ENCODE data around the gene GLO1.
A peak's percentile ranks its signal among the peaks of the same experiment; 100 is the strongest.

GLO1 gene

DNA sequence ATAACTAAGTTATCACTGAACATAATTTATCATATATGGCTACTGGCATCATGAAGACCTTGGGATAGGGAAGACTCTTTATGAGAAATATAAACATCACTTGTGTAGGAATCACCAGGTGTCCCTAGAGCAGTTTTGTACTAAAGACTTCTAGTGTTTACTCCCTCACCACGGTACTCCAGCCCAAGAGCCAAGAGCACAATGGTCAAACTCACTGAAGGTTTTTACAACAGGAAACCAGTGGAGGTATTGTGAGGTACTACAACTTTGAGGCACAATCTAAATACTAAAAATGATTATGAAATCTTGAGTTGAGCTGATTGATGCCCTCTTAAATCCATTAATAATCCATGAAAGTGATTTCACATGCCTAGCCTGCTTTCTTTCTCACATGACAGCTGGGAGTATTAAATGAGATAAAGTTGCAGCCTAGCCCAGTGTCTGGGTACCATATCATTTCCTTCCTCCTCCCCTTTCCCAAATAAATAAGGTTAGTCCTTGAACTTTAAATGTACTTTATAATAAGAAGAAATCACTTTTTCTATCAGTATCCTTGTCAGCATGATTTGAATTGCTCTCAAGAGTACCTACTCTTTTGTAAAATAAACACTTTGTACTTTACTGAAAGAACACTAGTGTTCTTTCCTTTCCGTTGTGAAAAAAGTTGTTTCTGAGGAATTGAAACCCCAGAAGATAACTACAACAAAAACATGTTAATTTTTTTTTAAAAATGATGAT, 26.5 kb downstream of the GLO1 start:
- TF ChIP-seq ISL1 (CRISPR knock-in tag; IDR thresholded peaks at IDR 0.05) (no peak), CSDC2 (CRISPR knock-in tag; IDR thresholded peaks at IDR 0.05) (no peak), SNAI2 (CRISPR knock-in tag; IDR thresholded peaks at IDR 0.05) (no peak), ESRRG (CRISPR knock-in tag; IDR thresholded peaks at IDR 0.05) (no peak), ZFP3 (CRISPR knock-in tag; IDR thresholded peaks at IDR 0.05) (no peak), ZNF565 (CRISPR knock-in tag; conservative IDR thresholded peaks at IDR 0.05; ENCODE audit: low read depth) (no peak), ZC3H10 (CRISPR knock-in tag; IDR thresholded peaks at IDR 0.05) (no peak), OSR1 (CRISPR knock-in tag; IDR thresholded peaks at IDR 0.05) (no peak), ZNF8 (CRISPR knock-in tag; IDR thresholded peaks at IDR 0.05) (no peak), BACH2 (CRISPR knock-in tag; IDR thresholded peaks at IDR 0.05; ENCODE audit: borderline replicate concordance) (no peak), ZNF70 (CRISPR knock-in tag; IDR thresholded peaks at IDR 0.05) (no peak), TCF4 (CRISPR knock-in tag; IDR thresholded peaks at IDR 0.05; ENCODE audit: borderline replicate concordance) (no peak), ARNTL (CRISPR knock-in tag; IDR thresholded peaks at IDR 0.05; ENCODE audit: borderline replicate concordance, low read depth) (no peak), ZFP30 (CRISPR knock-in tag; IDR thresholded peaks at IDR 0.05) (no peak), PPARA (CRISPR knock-in tag; IDR thresholded peaks at IDR 0.05; ENCODE audit: borderline replicate concordance) (no peak)
- TF ChIP-seq, protein P1, sequence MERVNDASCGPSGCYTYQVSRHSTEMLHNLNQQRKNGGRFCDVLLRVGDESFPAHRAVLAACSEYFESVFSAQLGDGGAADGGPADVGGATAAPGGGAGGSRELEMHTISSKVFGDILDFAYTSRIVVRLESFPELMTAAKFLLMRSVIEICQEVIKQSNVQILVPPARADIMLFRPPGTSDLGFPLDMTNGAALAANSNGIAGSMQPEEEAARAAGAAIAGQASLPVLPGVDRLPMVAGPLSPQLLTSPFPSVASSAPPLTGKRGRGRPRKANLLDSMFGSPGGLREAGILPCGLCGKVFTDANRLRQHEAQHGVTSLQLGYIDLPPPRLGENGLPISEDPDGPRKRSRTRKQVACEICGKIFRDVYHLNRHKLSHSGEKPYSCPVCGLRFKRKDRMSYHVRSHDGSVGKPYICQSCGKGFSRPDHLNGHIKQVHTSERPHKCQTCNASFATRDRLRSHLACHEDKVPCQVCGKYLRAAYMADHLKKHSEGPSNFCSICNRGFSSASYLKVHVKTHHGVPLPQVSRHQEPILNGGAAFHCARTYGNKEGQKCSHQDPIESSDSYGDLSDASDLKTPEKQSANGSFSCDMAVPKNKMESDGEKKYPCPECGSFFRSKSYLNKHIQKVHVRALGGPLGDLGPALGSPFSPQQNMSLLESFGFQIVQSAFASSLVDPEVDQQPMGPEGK (CRISPR knock-in tag; IDR thresholded peaks at IDR 0.05; ENCODE audit: borderline replicate concordance): no peak
- TF ChIP-seq, protein P2, sequence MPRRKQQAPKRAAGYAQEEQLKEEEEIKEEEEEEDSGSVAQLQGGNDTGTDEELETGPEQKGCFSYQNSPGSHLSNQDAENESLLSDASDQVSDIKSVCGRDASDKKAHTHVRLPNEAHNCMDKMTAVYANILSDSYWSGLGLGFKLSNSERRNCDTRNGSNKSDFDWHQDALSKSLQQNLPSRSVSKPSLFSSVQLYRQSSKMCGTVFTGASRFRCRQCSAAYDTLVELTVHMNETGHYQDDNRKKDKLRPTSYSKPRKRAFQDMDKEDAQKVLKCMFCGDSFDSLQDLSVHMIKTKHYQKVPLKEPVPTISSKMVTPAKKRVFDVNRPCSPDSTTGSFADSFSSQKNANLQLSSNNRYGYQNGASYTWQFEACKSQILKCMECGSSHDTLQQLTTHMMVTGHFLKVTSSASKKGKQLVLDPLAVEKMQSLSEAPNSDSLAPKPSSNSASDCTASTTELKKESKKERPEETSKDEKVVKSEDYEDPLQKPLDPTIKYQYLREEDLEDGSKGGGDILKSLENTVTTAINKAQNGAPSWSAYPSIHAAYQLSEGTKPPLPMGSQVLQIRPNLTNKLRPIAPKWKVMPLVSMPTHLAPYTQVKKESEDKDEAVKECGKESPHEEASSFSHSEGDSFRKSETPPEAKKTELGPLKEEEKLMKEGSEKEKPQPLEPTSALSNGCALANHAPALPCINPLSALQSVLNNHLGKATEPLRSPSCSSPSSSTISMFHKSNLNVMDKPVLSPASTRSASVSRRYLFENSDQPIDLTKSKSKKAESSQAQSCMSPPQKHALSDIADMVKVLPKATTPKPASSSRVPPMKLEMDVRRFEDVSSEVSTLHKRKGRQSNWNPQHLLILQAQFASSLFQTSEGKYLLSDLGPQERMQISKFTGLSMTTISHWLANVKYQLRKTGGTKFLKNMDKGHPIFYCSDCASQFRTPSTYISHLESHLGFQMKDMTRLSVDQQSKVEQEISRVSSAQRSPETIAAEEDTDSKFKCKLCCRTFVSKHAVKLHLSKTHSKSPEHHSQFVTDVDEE (CRISPR knock-in tag; IDR thresholded peaks at IDR 0.05): no peak
- ATAC-seq: no peak

DNA sequence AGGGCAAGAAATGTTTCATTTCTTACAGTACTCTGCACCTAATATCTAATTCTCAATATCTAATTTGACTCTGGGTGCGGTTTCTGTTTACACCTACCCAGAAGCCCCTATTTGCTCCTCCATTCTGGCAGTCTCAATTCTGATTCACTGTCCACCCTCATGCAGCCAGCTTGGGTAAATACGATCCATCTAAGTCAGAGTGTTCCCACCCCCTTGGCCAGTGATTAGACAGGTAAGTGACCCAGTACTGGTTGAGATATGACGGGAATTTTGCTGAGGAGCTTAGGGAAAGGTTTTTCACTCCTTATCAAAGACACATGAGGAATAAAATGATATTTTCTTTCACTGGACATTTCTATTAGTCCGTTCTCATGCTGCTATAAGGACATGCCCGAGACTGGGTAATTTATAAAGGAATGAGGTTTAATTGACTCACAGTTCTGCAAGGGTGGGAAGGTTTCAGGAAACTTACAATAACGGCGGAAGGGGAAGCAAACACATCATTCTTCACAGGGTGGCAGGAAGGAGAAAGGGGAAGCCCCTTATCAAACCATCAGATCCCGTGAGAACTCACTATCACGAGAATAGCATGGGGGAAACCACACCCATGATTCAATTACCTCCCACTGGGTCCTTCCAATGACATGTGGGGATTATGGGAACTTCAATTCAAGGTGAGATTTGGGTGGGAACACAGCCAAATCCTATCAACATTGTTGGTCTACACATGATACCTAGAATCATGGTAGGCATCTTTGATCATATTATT, 29.4 kb downstream of the GLO1 start:
- TF ChIP-seq ZFP30 (CRISPR knock-in tag; IDR thresholded peaks at IDR 0.05) (no peak), ZNF8 (CRISPR knock-in tag; IDR thresholded peaks at IDR 0.05) (no peak), PPARA (CRISPR knock-in tag; IDR thresholded peaks at IDR 0.05; ENCODE audit: borderline replicate concordance) (no peak), GLIS3 (CRISPR knock-in tag; IDR thresholded peaks at IDR 0.05) (no peak), ISL1 (CRISPR knock-in tag; IDR thresholded peaks at IDR 0.05) (no peak), ZC3H10 (CRISPR knock-in tag; IDR thresholded peaks at IDR 0.05) (no peak), ZNF565 (CRISPR knock-in tag; conservative IDR thresholded peaks at IDR 0.05; ENCODE audit: low read depth) (no peak)
- TF ChIP-seq, protein P3, sequence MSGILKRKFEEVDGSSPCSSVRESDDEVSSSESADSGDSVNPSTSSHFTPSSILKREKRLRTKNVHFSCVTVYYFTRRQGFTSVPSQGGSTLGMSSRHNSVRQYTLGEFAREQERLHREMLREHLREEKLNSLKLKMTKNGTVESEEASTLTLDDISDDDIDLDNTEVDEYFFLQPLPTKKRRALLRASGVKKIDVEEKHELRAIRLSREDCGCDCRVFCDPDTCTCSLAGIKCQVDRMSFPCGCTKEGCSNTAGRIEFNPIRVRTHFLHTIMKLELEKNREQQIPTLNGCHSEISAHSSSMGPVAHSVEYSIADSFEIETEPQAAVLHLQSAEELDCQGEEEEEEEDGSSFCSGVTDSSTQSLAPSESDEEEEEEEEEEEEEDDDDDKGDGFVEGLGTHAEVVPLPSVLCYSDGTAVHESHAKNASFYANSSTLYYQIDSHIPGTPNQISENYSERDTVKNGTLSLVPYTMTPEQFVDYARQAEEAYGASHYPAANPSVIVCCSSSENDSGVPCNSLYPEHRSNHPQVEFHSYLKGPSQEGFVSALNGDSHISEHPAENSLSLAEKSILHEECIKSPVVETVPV (CRISPR knock-in tag; IDR thresholded peaks at IDR 0.05): no peak
- TF ChIP-seq, protein P4, sequence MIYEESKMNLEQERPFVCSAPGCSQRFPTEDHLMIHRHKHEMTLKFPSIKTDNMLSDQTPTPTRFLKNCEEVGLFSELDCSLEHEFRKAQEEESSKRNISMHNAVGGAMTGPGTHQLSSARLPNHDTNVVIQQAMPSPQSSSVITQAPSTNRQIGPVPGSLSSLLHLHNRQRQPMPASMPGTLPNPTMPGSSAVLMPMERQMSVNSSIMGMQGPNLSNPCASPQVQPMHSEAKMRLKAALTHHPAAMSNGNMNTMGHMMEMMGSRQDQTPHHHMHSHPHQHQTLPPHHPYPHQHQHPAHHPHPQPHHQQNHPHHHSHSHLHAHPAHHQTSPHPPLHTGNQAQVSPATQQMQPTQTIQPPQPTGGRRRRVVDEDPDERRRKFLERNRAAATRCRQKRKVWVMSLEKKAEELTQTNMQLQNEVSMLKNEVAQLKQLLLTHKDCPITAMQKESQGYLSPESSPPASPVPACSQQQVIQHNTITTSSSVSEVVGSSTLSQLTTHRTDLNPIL (CRISPR knock-in tag; IDR thresholded peaks at IDR 0.05; ENCODE audit: low read depth): no peak
- ATAC-seq: no peak

DNA sequence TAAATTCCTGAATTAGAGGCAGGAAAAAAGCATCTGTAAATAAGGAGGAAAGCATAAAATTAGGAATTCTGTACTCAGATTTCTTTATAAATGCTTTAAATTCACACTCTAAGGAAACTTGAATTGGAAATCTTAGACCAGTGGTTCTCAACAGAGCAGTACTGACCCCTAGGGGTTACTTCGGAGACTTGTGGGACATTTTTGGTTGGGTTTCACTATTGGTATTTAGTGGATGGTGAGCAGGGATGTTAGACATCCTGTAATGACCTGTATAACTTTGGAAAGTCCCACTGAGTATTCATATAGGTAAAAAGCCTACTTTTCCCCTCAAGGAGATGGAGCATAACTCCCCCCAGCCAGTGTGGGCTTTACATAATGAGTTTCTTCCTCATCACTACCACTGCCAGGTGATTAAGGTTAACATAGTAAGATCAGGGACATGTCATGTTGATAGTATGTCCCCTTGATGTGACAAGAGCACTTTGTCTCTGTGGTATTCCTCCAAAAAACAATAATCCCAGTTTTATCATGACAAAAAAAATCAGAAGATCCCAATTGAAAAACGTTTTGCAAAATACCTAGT, 31.0 kb downstream of the GLO1 start:
- peak; percentile 96 for ATAC-seq
- TF ChIP-seq, protein P2 (CRISPR knock-in tag; IDR thresholded peaks at IDR 0.05): no peak
- TF ChIP-seq SNAI2 (CRISPR knock-in tag; IDR thresholded peaks at IDR 0.05) (no peak), ZNF8 (CRISPR knock-in tag; IDR thresholded peaks at IDR 0.05) (no peak), GLIS3 (CRISPR knock-in tag; IDR thresholded peaks at IDR 0.05) (no peak), ZNF565 (CRISPR knock-in tag; conservative IDR thresholded peaks at IDR 0.05; ENCODE audit: low read depth) (no peak), TCF4 (CRISPR knock-in tag; IDR thresholded peaks at IDR 0.05; ENCODE audit: borderline replicate concordance) (no peak), ZFP3 (CRISPR knock-in tag; IDR thresholded peaks at IDR 0.05) (no peak), ZC3H10 (CRISPR knock-in tag; IDR thresholded peaks at IDR 0.05) (no peak)
- TF ChIP-seq, protein P1 (CRISPR knock-in tag; IDR thresholded peaks at IDR 0.05; ENCODE audit: borderline replicate concordance): no peak

All from SK-N-SH treated with all-trans-retinoic acid at 6 μM for 48 hours (cell line).